HEK293 (cell line): ENCODE measurements around the gene PLEKHG3.

Experiments
- CTCF ChIA-PET: fragments of 350-600 bp; formaldehyde crosslinking; extraction: SDS; loops from one replicate; lab custom pipeline; 2021; ENCODE audit warnings: antibody characterized with exemption; lab: Yijun Ruan, JAX
- POLR2A ChIA-PET: fragments of 300-600 bp; formaldehyde crosslinking; extraction: SDS; loops from one replicate; lab custom pipeline; 2020; ENCODE audit warnings: antibody characterized with exemption, inconsistent platforms; lab: Yijun Ruan, JAX
- H3K27ac ChIP-seq: fragments of 200-500 bp; sonication (Bioruptor generic); 2 replicates; pipeline ENCODE4 v1.5.1; 2014; ENCODE audit warnings: low read depth, low read length, control low read depth, inconsistent platforms; ENCODE audit errors: extremely low read depth
- H3K36me3 ChIP-seq, 2 experiments: fragments of 200-500 bp in 1 of 2; sonication (Bioruptor generic) in 1 of 2; 1 replicate in 1 of 2; 2 replicates in 1 of 2; pipeline ENCODE4 v1.5.1; 2014 to 2017; ENCODE audit warnings: inconsistent platforms in 2 of 2, low read length in 2 of 2; ENCODE audit not compliant: control insufficient read depth in 2 of 2, insufficient read depth in 1 of 2
- H3K4me1 ChIP-seq: fragments of 200-500 bp; sonication (Bioruptor generic); 2 replicates; pipeline ENCODE4 v1.5.1; 2014; ENCODE audit warnings: mild to moderate bottlenecking, low read length, inconsistent platforms; ENCODE audit not compliant: control insufficient read depth, insufficient read depth
- H3K4me3 ChIP-seq: 2 replicates; pipeline ENCODE4 v1.5.1; 2011; ENCODE audit warnings: low read depth, mild to moderate bottlenecking, control low read depth, low read length, moderate library complexity
- H3K9me3 ChIP-seq: fragments of 200-500 bp; sonication (Bioruptor generic); 2 replicates; pipeline ENCODE4 v1.5.1; 2014; ENCODE audit warnings: low read depth, low read length, inconsistent platforms; ENCODE audit not compliant: control insufficient read depth, insufficient read depth
- BCL11B ChIP-seq: fragments of 450-650 bp; formaldehyde crosslinking; IDR thresholded peaks from 2 replicates; pipeline ENCODE4 v1.5.1; 2016; ENCODE audit warnings: low read depth, missing biosample characterization, missing genetic modification characterization
- GFI1B ChIP-seq: fragments of 450-650 bp; formaldehyde crosslinking; IDR thresholded peaks from 2 replicates; pipeline ENCODE4 v1.5.1; 2016; ENCODE audit warnings: missing biosample characterization, missing genetic modification characterization
- KLF8 ChIP-seq: fragments of 450-650 bp; formaldehyde crosslinking; IDR thresholded peaks from 2 replicates; pipeline ENCODE4 v1.5.1; 2016; ENCODE audit warnings: missing biosample characterization, missing genetic modification characterization
- MYNN ChIP-seq: fragments of 450-650 bp; formaldehyde crosslinking; IDR thresholded peaks from 2 replicates; pipeline ENCODE4 v1.5.1; 2016; ENCODE audit warnings: missing biosample characterization, missing genetic modification characterization, borderline replicate concordance
- PATZ1 ChIP-seq: fragments of 450-650 bp; formaldehyde crosslinking; IDR thresholded peaks from 2 replicates; pipeline ENCODE4 v1.5.1; 2016; ENCODE audit warnings: missing biosample characterization, missing genetic modification characterization
- RBAK ChIP-seq: fragments of 450-650 bp; formaldehyde crosslinking; IDR thresholded peaks from 2 replicates; pipeline ENCODE4 v1.5.1; 2016; ENCODE audit warnings: missing biosample characterization, missing genetic modification characterization
- ZNF140 ChIP-seq: fragments of 450-650 bp; formaldehyde crosslinking; IDR thresholded peaks from 2 replicates; pipeline ENCODE4 v1.5.1; 2016; ENCODE audit warnings: missing biosample characterization, missing genetic modification characterization
- ZNF223 ChIP-seq: fragments of 450-650 bp; formaldehyde crosslinking; IDR thresholded peaks from 2 replicates; pipeline ENCODE4 v1.5.1; 2016; ENCODE audit warnings: missing biosample characterization, missing genetic modification characterization
- ZNF274 ChIP-seq, 2 experiments: fragments of 200-500 bp in 1 of 2; fragments of 450-650 bp in 1 of 2; sonication (Bioruptor generic) in 1 of 2; formaldehyde crosslinking in 1 of 2; IDR thresholded peaks; 2 replicates each; pipeline versions ENCODE4 v1.5.1 to v1.6.1; 2014 to 2016; ENCODE audit warnings: borderline replicate concordance in 1 of 2, inconsistent platforms in 1 of 2, low read length in 1 of 2, missing biosample characterization in 1 of 2, missing genetic modification characterization in 1 of 2
- ZNF548 ChIP-seq: fragments of 450-650 bp; formaldehyde crosslinking; IDR thresholded peaks from 2 replicates; pipeline ENCODE4 v1.5.1; 2016; ENCODE audit warnings: missing biosample characterization, missing genetic modification characterization
- ZNF571 ChIP-seq: fragments of 450-650 bp; formaldehyde crosslinking; IDR thresholded peaks from 2 replicates; pipeline ENCODE4 v1.5.0; 2017; ENCODE audit warnings: missing biosample characterization, missing genetic modification characterization
- ZNF585B ChIP-seq: fragments of 450-650 bp; formaldehyde crosslinking; IDR thresholded peaks from 2 replicates; pipeline ENCODE4 v1.5.1; 2016; ENCODE audit warnings: missing biosample characterization, missing genetic modification characterization
- ZNF747 ChIP-seq: fragments of 450-650 bp; formaldehyde crosslinking; IDR thresholded peaks from 2 replicates; pipeline ENCODE4 v1.5.1; 2016; ENCODE audit warnings: missing biosample characterization, missing genetic modification characterization
- ZNF792 ChIP-seq: fragments of 450-650 bp; formaldehyde crosslinking; IDR thresholded peaks from 2 replicates; pipeline ENCODE4 v1.5.1; 2016; ENCODE audit warnings: missing biosample characterization, missing genetic modification characterization
- ZNF843 ChIP-seq: fragments of 450-650 bp; formaldehyde crosslinking; IDR thresholded peaks from 2 replicates; pipeline ENCODE4 v1.5.1; 2016; ENCODE audit warnings: missing biosample characterization, missing genetic modification characterization
- TF ChIP-seq, protein P1 (sequence below): fragments of 450-650 bp; formaldehyde crosslinking; conservative IDR thresholded peaks from 2 replicates; pipeline ENCODE4 v1.5.1; 2016; ENCODE audit warnings: low read depth, missing biosample characterization, missing genetic modification characterization
- TF ChIP-seq, protein P2 (sequence below): fragments of 450-650 bp; formaldehyde crosslinking; IDR thresholded peaks from 2 replicates; pipeline ENCODE4 v1.5.1; 2016; ENCODE audit warnings: missing biosample characterization, missing genetic modification characterization
- TF ChIP-seq, protein P3 (sequence below): fragments of 450-650 bp; formaldehyde crosslinking; IDR thresholded peaks from 2 replicates; pipeline ENCODE4 v1.5.1; 2016; ENCODE audit warnings: missing biosample characterization, missing genetic modification characterization

Gene PLEKHG3

DNA sequence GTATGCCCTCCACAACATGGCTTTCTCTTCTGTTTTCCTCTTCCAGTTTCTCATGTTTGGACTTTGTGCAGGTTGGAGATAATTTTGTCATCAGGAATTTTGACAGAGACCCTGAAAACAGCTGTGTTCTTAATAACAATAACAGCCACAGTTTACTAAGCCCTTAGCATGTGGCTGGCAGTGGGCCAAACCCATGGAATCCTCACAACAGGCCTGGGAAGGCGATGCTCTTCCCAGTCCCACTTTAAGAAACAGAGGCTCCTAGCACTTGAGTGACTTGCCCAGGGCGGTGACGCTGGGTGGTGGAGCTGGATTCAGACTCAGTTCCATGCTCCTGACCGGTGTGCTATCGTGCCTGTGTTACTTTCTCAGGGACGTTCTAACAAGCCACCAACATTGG lies 20.1 kb upstream of the PLEKHG3 start:
- TF ChIP-seq MYNN (no peak), ZNF585B (tag by site-specific recombination) (no peak), ZNF747 (tag by site-specific recombination) (no peak), KLF8 (no peak), ZNF843 (tag by site-specific recombination) (no peak), ZNF274 (IDR thresholded peaks at IDR 0.05; ENCODE audit: low read length) (no peak), ZNF274 (tag by site-specific recombination; IDR thresholded peaks at IDR 0.05; ENCODE audit: borderline replicate concordance) (no peak), BCL11B (no peak), GFI1B (no peak), ZNF140 (no peak), PATZ1 (no peak), RBAK (no peak), ZNF792 (tag by site-specific recombination) (no peak), ZNF223 (tag by site-specific recombination) (no peak), ZNF571 (tag by site-specific recombination) (no peak), ZNF548 (no peak)
- TF ChIP-seq, protein P1, sequence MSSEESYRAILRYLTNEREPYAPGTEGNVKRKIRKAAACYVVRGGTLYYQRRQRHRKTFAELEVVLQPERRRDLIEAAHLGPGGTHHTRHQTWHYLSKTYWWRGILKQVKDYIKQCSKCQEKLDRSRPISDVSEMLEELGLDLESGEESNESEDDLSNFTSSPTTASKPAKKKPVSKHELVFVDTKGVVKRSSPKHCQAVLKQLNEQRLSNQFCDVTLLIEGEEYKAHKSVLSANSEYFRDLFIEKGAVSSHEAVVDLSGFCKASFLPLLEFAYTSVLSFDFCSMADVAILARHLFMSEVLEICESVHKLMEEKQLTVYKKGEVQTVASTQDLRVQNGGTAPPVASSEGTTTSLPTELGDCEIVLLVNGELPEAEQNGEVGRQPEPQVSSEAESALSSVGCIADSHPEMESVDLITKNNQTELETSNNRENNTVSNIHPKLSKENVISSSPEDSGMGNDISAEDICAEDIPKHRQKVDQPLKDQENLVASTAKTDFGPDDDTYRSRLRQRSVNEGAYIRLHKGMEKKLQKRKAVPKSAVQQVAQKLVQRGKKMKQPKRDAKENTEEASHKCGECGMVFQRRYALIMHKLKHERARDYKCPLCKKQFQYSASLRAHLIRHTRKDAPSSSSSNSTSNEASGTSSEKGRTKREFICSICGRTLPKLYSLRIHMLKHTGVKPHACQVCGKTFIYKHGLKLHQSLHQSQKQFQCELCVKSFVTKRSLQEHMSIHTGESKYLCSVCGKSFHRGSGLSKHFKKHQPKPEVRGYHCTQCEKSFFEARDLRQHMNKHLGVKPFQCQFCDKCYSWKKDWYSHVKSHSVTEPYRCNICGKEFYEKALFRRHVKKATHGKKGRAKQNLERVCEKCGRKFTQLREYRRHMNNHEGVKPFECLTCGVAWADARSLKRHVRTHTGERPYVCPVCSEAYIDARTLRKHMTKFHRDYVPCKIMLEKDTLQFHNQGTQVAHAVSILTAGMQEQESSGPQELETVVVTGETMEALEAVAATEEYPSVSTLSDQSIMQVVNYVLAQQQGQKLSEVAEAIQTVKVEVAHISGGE (tag by site-specific recombination): no peak
- TF ChIP-seq, protein P2, sequence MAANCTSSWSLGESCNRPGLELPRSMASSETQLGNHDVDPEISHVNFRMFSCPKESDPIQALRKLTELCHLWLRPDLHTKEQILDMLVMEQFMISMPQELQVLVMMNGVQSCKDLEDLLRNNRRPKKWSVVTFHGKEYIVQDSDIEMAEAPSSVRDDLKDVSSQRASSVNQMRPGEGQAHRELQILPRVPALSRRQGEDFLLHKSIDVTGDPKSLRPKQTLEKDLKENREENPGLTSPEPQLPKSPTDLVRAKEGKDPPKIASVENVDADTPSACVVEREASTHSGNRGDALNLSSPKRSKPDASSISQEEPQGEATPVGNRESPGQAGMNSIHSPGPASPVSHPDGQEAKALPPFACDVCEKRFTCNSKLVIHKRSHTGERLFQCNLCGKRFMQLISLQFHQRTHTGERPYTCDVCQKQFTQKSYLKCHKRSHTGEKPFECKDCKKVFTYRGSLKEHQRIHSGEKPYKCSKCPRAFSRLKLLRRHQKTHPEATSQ: no peak
- TF ChIP-seq, protein P3, sequence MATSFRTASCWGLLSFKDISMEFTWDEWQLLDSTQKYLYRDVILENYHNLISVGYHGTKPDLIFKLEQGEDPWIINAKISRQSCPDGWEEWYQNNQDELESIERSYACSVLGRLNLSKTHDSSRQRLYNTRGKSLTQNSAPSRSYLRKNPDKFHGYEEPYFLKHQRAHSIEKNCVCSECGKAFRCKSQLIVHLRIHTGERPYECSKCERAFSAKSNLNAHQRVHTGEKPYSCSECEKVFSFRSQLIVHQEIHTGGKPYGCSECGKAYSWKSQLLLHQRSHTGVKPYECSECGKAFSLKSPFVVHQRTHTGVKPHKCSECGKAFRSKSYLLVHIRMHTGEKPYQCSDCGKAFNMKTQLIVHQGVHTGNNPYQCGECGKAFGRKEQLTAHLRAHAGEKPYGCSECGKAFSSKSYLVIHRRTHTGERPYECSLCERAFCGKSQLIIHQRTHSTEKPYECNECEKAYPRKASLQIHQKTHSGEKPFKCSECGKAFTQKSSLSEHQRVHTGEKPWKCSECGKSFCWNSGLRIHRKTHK (tag by site-specific recombination): no peak
- ChIA-PET POLR2A (interaction anchor here (0.9 kb wide), 1 partner anchor 20 kb away, joined by 4 read pairs; the partner anchor contains the start of gene PLEKHG3), CTCF (interaction anchor here (1.4 kb wide), 1 partner anchor 33 kb away, joined by 3 read pairs; no protein-coding TSS in a partner anchor)

More for the DNA sequence above, 20.1 kb upstream of the PLEKHG3 start:
- no peak overlapping the region for H3K27ac ChIP-seq
- no peaks in the 10 kb centered on the region for H3K36me3 ChIP-seq
- H3K4me1 ChIP-seq: peaks cover 4% of the 10 kb centered on the region; the same call in 1 of the 2 replicates
- no peak overlapping the region for H3K4me3 ChIP-seq
- no peaks in the 10 kb centered on the region for H3K9me3 ChIP-seq
